OCI-M1 (cell line): ENCODE data around the gene LPIN3.
"Not testable (repeated sequence)": the region's sequence is repeated elsewhere in the genome, so short reads cannot be mapped to it uniquely, and the experiment has no call there.

Experiments used
- DNase-seq: peaks from one replicate; lab custom pipeline; 2025; lab: John Stamatoyannopoulos, UW

Gene LPIN3, protein sequence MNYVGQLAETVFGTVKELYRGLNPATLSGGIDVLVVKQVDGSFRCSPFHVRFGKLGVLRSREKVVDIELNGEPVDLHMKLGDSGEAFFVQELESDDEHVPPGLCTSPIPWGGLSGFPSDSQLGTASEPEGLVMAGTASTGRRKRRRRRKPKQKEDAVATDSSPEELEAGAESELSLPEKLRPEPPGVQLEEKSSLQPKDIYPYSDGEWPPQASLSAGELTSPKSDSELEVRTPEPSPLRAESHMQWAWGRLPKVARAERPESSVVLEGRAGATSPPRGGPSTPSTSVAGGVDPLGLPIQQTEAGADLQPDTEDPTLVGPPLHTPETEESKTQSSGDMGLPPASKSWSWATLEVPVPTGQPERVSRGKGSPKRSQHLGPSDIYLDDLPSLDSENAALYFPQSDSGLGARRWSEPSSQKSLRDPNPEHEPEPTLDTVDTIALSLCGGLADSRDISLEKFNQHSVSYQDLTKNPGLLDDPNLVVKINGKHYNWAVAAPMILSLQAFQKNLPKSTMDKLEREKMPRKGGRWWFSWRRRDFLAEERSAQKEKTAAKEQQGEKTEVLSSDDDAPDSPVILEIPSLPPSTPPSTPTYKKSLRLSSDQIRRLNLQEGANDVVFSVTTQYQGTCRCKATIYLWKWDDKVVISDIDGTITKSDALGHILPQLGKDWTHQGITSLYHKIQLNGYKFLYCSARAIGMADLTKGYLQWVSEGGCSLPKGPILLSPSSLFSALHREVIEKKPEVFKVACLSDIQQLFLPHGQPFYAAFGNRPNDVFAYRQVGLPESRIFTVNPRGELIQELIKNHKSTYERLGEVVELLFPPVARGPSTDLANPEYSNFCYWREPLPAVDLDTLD

GRCh38 chr20:41340327-41341055 is at the start of gene LPIN3:
Gene LPIN3 (plus strand): TSS chr20:41340821. CDS start chr20:41345804, 4,983 bp downstream.
- DNase-seq: peak; percentile 96

DNA sequence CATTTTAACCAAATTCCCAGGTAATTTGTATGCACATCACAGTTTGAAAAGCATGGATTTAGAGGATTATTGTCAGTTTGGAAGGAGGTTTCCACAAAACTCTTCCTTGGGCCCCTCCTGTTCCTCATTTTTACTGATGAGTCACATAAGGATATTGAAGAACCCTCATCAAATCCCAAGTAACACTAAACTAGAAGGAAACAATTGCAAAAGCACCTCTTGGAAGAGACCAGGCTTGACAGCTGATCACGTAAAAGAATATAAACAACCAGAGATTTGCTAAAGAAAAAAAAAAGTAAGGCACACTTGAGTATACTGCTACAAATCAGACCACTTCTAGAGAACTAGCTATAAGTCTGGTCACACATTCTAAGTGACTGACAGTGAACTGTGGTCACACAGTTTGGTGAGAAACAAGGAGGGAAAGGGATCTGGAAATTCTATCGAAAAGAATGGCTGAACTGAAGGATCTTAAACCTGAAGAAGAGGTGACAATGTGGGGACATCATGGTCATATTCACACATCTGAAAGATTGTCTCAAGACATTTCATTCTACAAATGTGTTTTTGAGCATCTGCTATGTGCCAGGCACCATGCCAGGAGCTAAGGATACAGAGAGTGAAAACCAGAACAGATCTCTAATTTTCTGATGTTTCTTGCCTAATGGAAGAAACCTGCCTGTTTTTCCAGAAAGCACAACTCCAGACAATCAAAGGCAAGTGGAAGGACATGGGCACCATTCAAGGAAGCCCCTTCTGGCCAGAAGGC is 47.2 kb upstream of the LPIN3 start:
- no peak for DNase-seq

DNA sequence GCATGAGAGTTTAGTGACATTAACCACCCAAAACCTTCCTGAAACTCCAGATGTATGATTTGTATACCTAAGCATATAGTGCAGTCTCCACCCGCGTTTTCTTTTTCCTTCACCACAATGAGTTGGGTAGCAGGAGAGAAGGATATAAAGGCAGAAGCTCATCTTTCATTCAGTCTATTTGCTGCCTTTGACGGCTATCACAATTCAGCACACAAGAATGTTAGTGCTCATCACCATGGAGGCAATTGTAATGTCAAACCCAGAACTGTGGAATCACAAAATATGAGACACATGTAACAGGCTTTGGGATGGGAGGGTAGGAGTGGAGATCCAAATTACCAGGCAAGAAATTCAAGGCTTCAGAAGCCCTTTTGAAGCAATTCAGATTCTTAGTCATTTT is 40.7 kb upstream of the LPIN3 start:
- DNase-seq: no peak

GRCh38 chr20:41300383-41300782 is 40.2 kb upstream of the LPIN3 start:
- no peak for DNase-seq

- DNase-seq: no peak
These were observed 39.7 kb upstream of the LPIN3 start for GRCh38 chr20:41300886-41301285.

DNA sequence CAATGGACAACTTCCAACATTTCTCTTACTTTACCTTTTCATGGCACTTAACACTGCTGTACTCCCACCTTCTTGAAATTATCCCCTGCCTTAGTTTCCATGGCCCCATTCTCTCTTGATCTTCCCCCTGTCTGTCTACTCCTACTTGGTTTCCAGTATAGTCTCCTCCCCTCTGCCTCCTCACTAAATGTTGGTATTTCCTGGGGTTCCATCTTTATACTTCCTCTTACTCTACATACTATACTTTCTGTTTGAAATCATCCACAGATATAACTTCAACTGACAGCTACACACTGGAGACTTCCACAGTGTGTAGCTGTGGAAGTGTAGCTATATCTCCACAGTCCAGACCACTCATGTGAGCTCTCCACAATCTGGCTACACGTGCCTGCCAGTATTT is 36.6 kb upstream of the LPIN3 start:
- DNase-seq: peak; percentile 49

- DNase-seq: no peak
These were observed 36.1 kb upstream of the LPIN3 start for GRCh38 chr20:41304424-41305079.

- DNase-seq: no peak
These were observed 34.4 kb upstream of the LPIN3 start for GRCh38 chr20:41306061-41306727.

GRCh38 chr20:41307021-41307420 is 33.6 kb upstream of the LPIN3 start:
- no peak for DNase-seq

DNA sequence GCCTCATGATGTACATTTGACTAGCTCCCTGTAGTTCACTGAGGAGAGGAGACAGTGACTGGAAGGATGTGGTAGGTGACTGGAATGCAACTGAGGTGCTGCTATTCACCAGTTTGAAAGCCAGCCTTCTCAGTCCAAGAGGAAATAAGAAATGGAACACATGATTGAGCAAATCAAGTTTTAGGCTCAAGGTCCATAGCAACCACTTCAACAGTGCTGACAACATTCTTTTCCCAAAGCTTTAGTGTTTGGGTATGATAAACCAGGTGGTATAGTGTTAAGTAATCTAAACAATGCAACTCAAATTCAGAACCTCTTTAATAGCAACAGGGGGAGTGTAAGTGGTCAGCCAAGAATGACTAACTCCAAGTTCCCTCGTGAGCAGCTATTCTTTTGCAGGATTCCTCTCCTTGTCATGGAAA is 32.3 kb upstream of the LPIN3 start:
- DNase-seq: peak; percentile 41

DNA sequence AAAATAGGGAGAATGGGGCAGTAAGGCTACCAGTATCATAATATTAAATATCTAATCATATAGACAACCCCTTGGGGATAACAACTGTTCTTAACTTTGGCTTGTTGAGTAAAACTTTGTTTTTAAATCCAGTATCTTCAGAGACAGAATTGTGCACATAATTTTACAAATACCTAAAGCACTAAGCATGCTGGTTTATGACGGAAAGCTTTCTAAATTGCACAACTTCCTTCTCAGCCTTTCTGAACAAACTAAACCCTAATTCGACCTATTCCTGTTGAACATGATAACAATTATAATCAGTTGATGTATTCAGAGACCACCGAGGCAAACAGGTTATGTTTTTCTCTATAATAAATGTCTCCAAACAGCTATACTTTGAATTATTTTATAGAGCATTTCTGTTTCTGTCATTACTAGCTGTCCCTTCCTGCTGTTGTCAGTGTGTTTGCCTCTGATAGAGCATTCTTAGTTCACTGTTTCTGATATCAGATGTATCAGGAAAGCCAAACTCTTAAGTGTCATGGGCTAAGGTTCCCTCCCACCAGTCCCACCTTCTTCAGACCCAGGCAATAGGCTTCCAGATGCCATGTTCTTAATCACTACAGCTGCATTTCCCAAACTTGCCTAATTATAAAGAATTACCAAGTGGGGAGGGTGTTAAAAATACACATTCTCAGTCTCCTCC is 31.8 kb upstream of the LPIN3 start:
- peak; percentile 75 for DNase-seq

GRCh38 chr20:41309817-41310216 is 30.8 kb upstream of the LPIN3 start:
- no peak for DNase-seq

DNA sequence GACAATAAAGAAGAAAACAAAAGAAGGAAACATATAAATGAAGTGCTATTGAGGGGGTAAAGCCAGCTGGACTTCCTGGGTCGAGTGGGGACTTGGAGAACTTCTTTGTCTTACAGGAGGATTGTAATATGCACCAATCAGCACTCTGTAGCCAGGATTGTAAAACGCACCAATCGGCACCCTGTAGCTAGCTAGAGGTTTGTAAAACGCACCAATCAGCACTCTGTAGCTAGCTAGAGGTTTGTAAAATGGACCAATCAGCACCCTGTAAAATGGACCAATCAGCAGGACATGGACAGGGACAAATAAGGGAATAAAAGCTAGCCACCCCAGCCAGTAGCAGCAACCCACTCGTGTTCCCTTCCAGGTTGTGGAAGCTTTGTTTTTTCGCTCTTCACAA is 28.6 kb upstream of the LPIN3 start:
- not testable (repeated sequence) for DNase-seq

DNA sequence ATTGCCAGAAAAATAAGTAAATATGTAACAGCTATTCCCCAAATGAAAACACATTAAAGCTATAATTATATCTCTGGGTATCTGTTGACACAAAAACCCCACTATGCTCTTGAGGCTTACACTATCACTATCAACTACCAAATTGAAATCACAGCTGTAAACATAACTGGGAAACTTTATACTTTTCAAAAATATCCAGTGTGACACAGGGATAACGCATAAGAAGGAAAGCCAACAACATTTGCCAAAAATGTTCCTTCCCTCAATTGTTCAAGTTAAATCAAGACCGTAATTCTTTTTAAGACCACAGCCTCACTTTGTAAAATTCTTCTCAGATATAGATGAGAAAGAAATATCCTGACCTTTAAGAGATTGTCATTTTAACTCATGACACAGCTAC is 26.2 kb upstream of the LPIN3 start:
- no peak for DNase-seq

- DNase-seq: no peak
These were observed 24.6 kb upstream of the LPIN3 start for GRCh38 chr20:41316051-41316450.

DNA sequence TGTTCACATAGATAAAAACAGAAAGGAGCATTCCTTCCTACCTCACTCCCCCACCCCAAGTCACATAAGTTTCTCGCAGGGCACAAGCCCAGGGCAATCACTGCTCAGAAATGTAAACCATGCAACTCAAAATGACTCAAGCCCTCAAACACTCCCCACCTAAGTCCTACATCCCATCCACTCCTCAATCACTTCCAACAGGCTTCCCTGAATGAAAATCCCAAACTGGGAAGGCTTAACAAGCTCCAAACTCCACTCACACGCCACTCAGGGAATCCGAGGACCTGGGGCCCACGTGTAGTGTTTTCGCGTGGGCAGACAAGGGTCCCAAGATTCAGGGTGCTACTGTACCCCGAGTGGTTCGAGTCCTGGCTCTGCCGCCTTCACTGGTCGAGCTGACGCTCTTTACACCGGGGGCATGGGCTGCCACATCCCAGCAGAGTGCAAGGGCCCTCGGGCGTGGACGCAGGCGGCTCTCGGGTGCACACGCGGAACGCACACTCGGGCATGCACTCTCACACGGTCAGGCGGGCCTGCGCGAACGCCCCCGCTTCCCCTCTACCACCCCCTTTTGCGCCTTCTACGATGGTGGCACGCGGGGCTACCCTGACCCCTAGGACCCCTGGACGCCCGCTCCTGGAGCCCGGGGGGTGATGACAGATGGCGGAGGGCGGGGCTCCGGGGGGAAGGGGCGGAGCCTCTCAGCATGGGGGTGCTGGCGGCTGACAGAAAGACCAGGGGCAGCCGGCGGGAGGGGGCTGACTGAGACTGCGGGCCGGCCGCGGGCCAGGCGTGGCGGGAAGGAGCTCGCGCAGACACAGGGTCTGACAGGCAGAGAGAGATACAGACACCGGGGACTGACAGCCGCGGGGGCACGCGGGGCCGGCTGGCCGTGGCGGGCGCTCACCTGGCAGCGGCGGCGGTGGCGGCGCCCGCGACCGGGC is 23.7 kb upstream of the LPIN3 start:
- DNase-seq: peak; percentile 57

DNA sequence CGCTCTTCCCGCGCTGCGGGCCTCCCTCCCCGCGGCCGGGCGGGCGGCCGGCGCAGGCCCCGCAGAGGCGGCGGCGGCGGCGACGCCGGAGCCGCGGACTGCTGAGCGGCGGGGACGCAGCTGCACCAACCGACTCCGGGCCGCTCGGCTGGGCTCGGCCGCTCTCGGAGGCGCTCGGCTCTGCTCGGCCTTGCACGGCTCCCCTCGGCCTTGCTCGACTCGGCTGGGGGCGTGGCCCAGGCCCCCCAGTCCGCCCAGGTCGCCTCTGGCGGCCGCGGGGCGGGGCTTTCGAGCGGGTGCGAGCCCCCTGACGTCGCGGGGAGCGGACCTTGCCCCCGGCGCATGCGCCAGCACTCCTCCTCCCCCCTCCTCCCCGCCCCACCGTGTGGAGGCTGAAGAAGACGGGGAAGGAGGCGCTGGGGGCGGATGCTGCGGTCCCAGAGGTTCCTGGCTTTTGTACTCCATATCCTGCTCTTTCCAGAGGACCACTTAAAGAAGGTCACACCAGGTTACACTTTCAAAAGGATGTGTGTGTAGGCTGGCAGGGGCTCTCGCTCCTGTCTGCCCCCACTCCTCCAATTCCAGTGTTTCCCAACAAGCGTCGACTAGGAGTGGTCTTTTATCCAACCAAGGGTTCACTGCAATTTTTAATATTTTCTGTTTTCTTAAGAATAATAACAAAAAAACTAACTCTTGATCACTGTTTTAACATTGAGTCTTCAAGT is 22.9 kb upstream of the LPIN3 start, which contains the start of gene ZHX3:
TSS of gene ZHX3 (minus strand) at position 186 of the 725 bp plus-strand sequence. CDS start 112,815 bp downstream, outside the sequence.
- DNase-seq: peak; percentile 96

- DNase-seq: no peak
These were observed 22.4 kb upstream of the LPIN3 start for GRCh38 chr20:41318271-41318649.
